Hepatocyte (in vitro differentiated cells): ENCODE data around the gene MRPL44. TPM values are rescaled to one million over a fixed set of nuclear protein-coding genes. Genes with fewer than 3 reads are reported as not detected.

Source experiments
- DNase-seq: peaks from one replicate; pipeline ENCODE4 v3.0.0-alpha.2; 2016; ENCODE audit warnings: low spot score
- H2AFZ ChIP-seq: fragments of 200-600 bp; sonication (generic); 2 replicates; pipeline ENCODE4 v1.6.0; 2016; ENCODE audit warnings: antibody characterized with exemption, mild to moderate bottlenecking
- H3K27ac ChIP-seq: fragments of 200-600 bp; sonication (generic); 2 replicates; pipeline ENCODE4 v1.5.1; 2016; ENCODE audit warnings: mild to moderate bottlenecking
- H3K27me3 ChIP-seq: fragments of 200-600 bp; sonication (generic); 2 replicates; pipeline ENCODE4 v1.6.1; 2016
- H3K36me3 ChIP-seq: fragments of 200-600 bp; sonication (generic); replicated peaks from 2 replicates; pipeline ENCODE4 v1.5.1; 2016; ENCODE audit warnings: low read depth; ENCODE audit not compliant: insufficient read depth
- H3K4me1 ChIP-seq: fragments of 200-600 bp; sonication (generic); 2 replicates; pipeline ENCODE4 v1.5.1; 2016; ENCODE audit warnings: mild to moderate bottlenecking, moderate library complexity; ENCODE audit not compliant: insufficient read depth
- H3K4me2 ChIP-seq: fragments of 200-600 bp; sonication (generic); 2 replicates; pipeline ENCODE4 v1.6.0; 2016
- H3K4me3 ChIP-seq: fragments of 200-600 bp; sonication (generic); 2 replicates; pipeline ENCODE4 v1.5.1; 2016; ENCODE audit warnings: mild to moderate bottlenecking
- H3K79me2 ChIP-seq: fragments of 200-600 bp; sonication (generic); 2 replicates; pipeline ENCODE4 v1.6.0; 2017; ENCODE audit warnings: mild to moderate bottlenecking
- H3K9me2 ChIP-seq: fragments of 200-600 bp; sonication (generic); replicated peaks from 2 replicates; pipeline ENCODE4 v1.6.0; 2017; ENCODE audit warnings: mild to moderate bottlenecking; ENCODE audit not compliant: insufficient read depth
- H3K9me3 ChIP-seq: fragments of 200-600 bp; sonication (generic); 2 replicates; pipeline ENCODE4 v1.5.1; 2016; ENCODE audit warnings: low read depth, mild to moderate bottlenecking
- H4K20me1 ChIP-seq: fragments of 200-600 bp; sonication (generic); 2 replicates; pipeline ENCODE4 v1.6.0; 2016; ENCODE audit warnings: mild to moderate bottlenecking; ENCODE audit not compliant: insufficient read depth, poor library complexity, severe bottlenecking
- EZH2 ChIP-seq: fragments of 200-600 bp; sonication (generic); IDR thresholded peaks from 2 replicates; pipeline ENCODE4 v1.6.1; 2016; ENCODE audit warnings: antibody characterized with exemption, mild to moderate bottlenecking, borderline replicate concordance
- EZH2phosphoT487 ChIP-seq: fragments of 200-600 bp; sonication (generic); IDR thresholded peaks from one replicate; pipeline ENCODE4 v1.6.1; 2018; ENCODE audit warnings: antibody characterized with exemption, mild to moderate bottlenecking, low read depth, moderate library complexity; ENCODE audit not compliant: unreplicated experiment, severe bottlenecking
- WGBS: methylation state at CpG from one replicate; pipeline ENCODE4 v1.1.6; 2016; ENCODE audit warnings: low lambda C conversion rate; ENCODE audit errors: missing lambda C conversion rate; 5-methylcytosine and 5-hydroxymethylcytosine counted together
- polyA plus RNA-seq: library from polyadenylated mRNA; unstranded; fragments of >200 nt; fragmentation: Nextera tagmentation; extraction: Ambion mirVana; gene quantifications from 2 replicates; pipeline ENCODE4 v1.2.1, GENCODE V29; 2016
- total RNA-seq: library from RNA; depleted of rRNA; stranded (reverse); fragments of >200 nt; gene quantifications from 2 replicates; pipeline ENCODE4 v1.2.3, GENCODE V29; 2014
- TF ChIP-seq, protein P1 (sequence below): fragments of 200-600 bp; sonication (generic); IDR thresholded peaks from 2 replicates; pipeline ENCODE4 v1.5.1; 2016; ENCODE audit warnings: antibody characterized with exemption, mild to moderate bottlenecking; ENCODE audit not compliant: poor library complexity

The MRPL44 gene
- total and polyA plus RNA-seq, 2 experiments from 2014 or later = 29.0 to 46.5 TPM

DNA sequence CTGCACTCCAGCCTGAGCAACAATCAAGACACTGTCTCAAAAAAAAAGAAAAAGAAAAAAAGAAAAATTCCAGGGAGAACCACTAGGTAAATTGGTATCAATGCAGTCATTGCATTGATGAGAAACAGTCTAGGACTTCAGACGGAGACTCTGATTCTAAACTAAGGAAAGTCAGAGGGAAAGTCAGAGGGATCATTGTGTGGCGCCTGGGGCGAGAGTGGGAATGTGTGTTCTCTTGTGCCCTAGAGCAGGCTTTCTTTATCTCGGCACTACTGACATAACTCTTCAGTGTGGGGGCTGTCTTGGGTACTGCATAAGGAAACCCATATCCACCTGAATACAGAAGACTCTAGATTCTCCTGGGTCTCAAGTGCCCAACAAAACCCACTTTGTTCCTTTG, 57.1 kb downstream of the MRPL44 start:
- no peaks in the 10 kb centered on the region for H3K36me3 ChIP-seq
- no peak for DNase-seq
- no peaks in the 10 kb centered on the region for H3K4me1 ChIP-seq
- no peak overlapping the region for H3K27ac ChIP-seq
- H3K4me3 ChIP-seq = no peak overlapping the region
- no peak overlapping the region for H2AFZ ChIP-seq
- no peak overlapping the region for H3K4me2 ChIP-seq
- H3K9me2 ChIP-seq = no peaks in the 10 kb centered on the region
- WGBS = 80% methylated on average over 4 of the region's 4 CpGs
- no peak for TF ChIP-seq EZH2
- TF ChIP-seq, protein P1, sequence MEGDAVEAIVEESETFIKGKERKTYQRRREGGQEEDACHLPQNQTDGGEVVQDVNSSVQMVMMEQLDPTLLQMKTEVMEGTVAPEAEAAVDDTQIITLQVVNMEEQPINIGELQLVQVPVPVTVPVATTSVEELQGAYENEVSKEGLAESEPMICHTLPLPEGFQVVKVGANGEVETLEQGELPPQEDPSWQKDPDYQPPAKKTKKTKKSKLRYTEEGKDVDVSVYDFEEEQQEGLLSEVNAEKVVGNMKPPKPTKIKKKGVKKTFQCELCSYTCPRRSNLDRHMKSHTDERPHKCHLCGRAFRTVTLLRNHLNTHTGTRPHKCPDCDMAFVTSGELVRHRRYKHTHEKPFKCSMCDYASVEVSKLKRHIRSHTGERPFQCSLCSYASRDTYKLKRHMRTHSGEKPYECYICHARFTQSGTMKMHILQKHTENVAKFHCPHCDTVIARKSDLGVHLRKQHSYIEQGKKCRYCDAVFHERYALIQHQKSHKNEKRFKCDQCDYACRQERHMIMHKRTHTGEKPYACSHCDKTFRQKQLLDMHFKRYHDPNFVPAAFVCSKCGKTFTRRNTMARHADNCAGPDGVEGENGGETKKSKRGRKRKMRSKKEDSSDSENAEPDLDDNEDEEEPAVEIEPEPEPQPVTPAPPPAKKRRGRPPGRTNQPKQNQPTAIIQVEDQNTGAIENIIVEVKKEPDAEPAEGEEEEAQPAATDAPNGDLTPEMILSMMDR = no peak
- peaks cover 28% of the 10 kb centered on the region for H3K79me2 ChIP-seq
- H3K27me3 ChIP-seq = no peaks in the 10 kb centered on the region
- H3K9me3 ChIP-seq = no peaks in the 10 kb centered on the region
- peaks cover 3% of the 10 kb centered on the region for H4K20me1 ChIP-seq

DNA sequence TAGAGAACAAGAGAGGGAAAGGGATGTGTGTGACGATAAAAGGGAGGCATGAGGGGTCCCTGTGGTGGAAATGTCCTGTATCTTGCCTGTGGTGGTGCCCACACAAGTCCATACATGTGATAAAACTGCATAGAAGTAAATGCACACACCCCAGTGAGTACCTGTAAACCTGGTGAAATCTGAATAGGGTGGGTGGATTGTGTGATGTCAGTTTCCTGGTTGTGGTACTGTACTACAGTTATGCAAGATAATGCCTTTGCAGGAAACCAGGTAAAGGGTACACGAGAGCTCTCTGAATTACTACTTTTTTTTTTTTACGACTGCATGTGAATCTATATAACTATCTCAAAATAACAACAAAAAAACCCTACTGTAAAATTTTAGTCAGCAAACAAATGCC, 59.7 kb downstream of the MRPL44 start:
- Histone ChIP-seq H3K4me2 (no peak overlapping the region), H3K79me2 (peaks cover 25% of the 10 kb centered on the region), H3K9me3 (no peaks in the 10 kb centered on the region), H3K9me2 (no peaks in the 10 kb centered on the region), H4K20me1 (peaks cover 3% of the 10 kb centered on the region), H3K4me3 (no peak overlapping the region), H2AFZ (no peak overlapping the region), H3K36me3 (no peaks in the 10 kb centered on the region), H3K27ac (no peak overlapping the region), H3K4me1 (no peaks in the 10 kb centered on the region), H3K27me3 (no peaks in the 10 kb centered on the region)
- no peak for DNase-seq
- 63% methylated on average over 3 of the region's 3 CpGs for WGBS
- no peak for TF ChIP-seq EZH2
- TF ChIP-seq, protein P1 = no peak
- TF ChIP-seq EZH2phosphoT487 = no peak

Other genes starting within 250 kb of the MRPL44 start
- gene AP1S3, start 119.9 kb upstream of the MRPL44 start, total RNA-seq = 27.2 and 30.7 TPM in 2 replicates
- 16.5 and 20.5 TPM in 2 replicates for gene AP1S3, start 119.9 kb upstream of the MRPL44 start, polyA plus RNA-seq
- 66.6 and 68.3 TPM in 2 replicates for gene WDFY1, start 12.1 kb upstream of the MRPL44 start, total RNA-seq
- 40.4 and 45.6 TPM in 2 replicates for gene WDFY1, start 12.1 kb upstream of the MRPL44 start, polyA plus RNA-seq
- 153 and 186 TPM in 2 replicates for gene SERPINE2, start 81.8 kb downstream of the MRPL44 start, total RNA-seq
- gene SERPINE2, start 81.8 kb downstream of the MRPL44 start, polyA plus RNA-seq = 394 and 427 TPM in 2 replicates